Kidney (tissue), 14 donors: Measurements from ENCODE around the gene MCHR1. TPM values are rescaled to one million over a fixed set of nuclear protein-coding genes. Genes with fewer than 3 reads are reported as not detected.
A peak's percentile ranks its signal among the peaks of the same experiment; 100 is the strongest.

Source experiments
- DNase-seq, 5 donors: peaks; one replicate each; pipeline ENCODE4 v3.0.0-alpha.2; 2013 to 2020
- FAIRE-seq: peaks from 2 replicates; lab custom pipeline; 2012; peaks lifted over from hg19 to GRCh38; lab: Jason Lieb, UNC
- H3K27ac ChIP-seq, 2 donors: one replicate each; pipeline ENCODE4 v1.7.0; 2013; ENCODE audit warnings: low read depth in 2 of 2, low read length in 2 of 2, inconsistent platforms in 1 of 2
- H3K27me3 ChIP-seq: one replicate; pipeline ENCODE4 v1.7.1; 2013; ENCODE audit warnings: low read length, inconsistent platforms; ENCODE audit not compliant: control insufficient read depth, insufficient read depth
- H3K36me3 ChIP-seq, 3 donors: one replicate each; pipeline versions ENCODE4 v1.7.0 to v1.7.1; 2013; ENCODE audit warnings: low read length in 3 of 3, control low read depth in 1 of 3, inconsistent platforms in 1 of 3; ENCODE audit not compliant: insufficient read depth in 3 of 3, control insufficient read depth in 2 of 3
- H3K4me1 ChIP-seq, 3 donors: one replicate each; pipeline versions ENCODE4 v1.7.0 to v1.7.1; 2013; ENCODE audit warnings: low read length in 3 of 3, inconsistent platforms in 1 of 3, low read depth in 1 of 3; ENCODE audit not compliant: control insufficient read depth in 2 of 3, insufficient read depth in 2 of 3
- H3K4me3 ChIP-seq, 3 donors: one replicate each; pipeline versions ENCODE4 v1.7.0 to v1.8.1; 2013; ENCODE audit warnings: low read length in 3 of 3, control low read depth in 1 of 3, inconsistent platforms in 1 of 3
- H3K9ac ChIP-seq, 3 donors: one replicate each; pipeline versions ENCODE4 v1.7.0 to v1.7.1; 2013; ENCODE audit warnings: low read length in 3 of 3, control low read depth in 1 of 3, inconsistent platforms in 1 of 3
- H3K9me3 ChIP-seq, 3 donors: one replicate each; pipeline versions ENCODE4 v1.7.0 to v1.7.1; 2013; ENCODE audit warnings: low read length in 3 of 3, control low read depth in 1 of 3, inconsistent platforms in 1 of 3; ENCODE audit not compliant: control insufficient read depth in 2 of 3, insufficient read depth in 1 of 3
- CTCF ChIP-seq: IDR thresholded peaks from 3 replicates; pipeline ENCODE4 v1.5.1; 2012; ENCODE audit warnings: mild to moderate bottlenecking, moderate library complexity, borderline replicate concordance; ENCODE audit not compliant: insufficient read depth; ENCODE audit errors: extremely low read depth
- intact Hi-C: fragments of 100-400 bp; cut with DNase I; formaldehyde crosslinking; loops from one replicate; pipeline ENCODE4 v1.11.1; 2022
- polyA plus RNA-seq: library from polyadenylated mRNA; stranded (reverse); fragments of 350-450 nt; fragmentation: Illumina TruSeq; extraction: RNeasy Lipid Tissue Mini Kit (QIAGEN cat#74804); gene quantifications from one replicate; pipeline ENCODE4 v1.2.3, GENCODE V29; 2014; ENCODE audit warnings: low read depth, low replicate concordance; ENCODE audit not compliant: insufficient read depth
- total RNA-seq: library from RNA; stranded (reverse); fragmentation: NEBNext Ultra II Directional; extraction: Animal tissue kit (Norgen Biotek cat#: 25700); gene quantifications from one replicate; pipeline ENCODE4 v1.2.1, GENCODE V29; 2021
- donor health status: control.
- donor health status: control.
- donor health status: control.
- donor health status: control.
- donor health status: control.
- donor health status: DM: yes; HTN: yes; CAD: no.
- donor health status: Normal renal cell carcinoma (clear cell type).

The MCHR1 gene
- total and polyA plus RNA-seq, 2 donors from 2014 or later: not detected

GRCh38 chr22:40709752-40710413, 30.6 kb downstream of the MCHR1 start:
- Histone ChIP-seq H3K4me3 (no peak overlapping the region), H3K36me3 (no peaks in the 10 kb centered on the region), H3K9ac (no peak overlapping the region), H3K9me3 (no peaks in the 10 kb centered on the region), H3K27ac (no peak overlapping the region), H3K27me3 (no peaks in the 10 kb centered on the region), H3K4me1 (peaks cover 0 to 3% (median 2%) of the 10 kb centered on the region in 3 donors)
- intact Hi-C loops: no loop called here
- no peak for FAIRE-seq
- no peak for DNase-seq
- no peak for TF ChIP-seq CTCF

DNA sequence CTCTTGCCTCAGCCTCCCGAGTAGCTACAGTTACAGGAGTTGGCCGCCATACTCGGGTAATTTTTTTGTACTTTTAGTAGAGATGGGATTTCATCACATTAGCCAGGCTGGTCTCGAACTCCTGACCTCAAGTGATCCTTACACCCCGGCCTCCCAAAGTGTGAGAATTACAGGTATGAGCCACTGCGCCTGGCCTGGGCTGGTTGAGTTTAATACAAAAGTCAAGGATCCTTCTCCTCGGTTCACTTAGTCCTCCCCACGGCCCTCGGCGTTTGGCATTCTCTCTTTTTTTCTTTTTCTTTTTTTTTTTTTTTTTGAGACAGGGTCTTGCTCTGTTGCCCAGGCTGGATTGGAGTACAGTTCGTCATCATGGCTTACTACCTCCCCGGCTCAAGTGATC, 33.0 kb downstream of the MCHR1 start:
- no peak for TF ChIP-seq CTCF
- DNase-seq (no peak), FAIRE-seq (no peak)
- H3K27ac ChIP-seq: no peak overlapping the region
- H3K27me3 ChIP-seq: no peaks in the 10 kb centered on the region
- H3K4me3 ChIP-seq: no peak overlapping the region
- no peaks in the 10 kb centered on the region for H3K9me3 ChIP-seq
- no peaks in the 10 kb centered on the region for H3K36me3 ChIP-seq
- peaks cover 0 to 3% (median 2%) of the 10 kb centered on the region in 3 donors for H3K4me1 ChIP-seq
- intact Hi-C loops: no loop called here
- no peak overlapping the region for H3K9ac ChIP-seq

DNA sequence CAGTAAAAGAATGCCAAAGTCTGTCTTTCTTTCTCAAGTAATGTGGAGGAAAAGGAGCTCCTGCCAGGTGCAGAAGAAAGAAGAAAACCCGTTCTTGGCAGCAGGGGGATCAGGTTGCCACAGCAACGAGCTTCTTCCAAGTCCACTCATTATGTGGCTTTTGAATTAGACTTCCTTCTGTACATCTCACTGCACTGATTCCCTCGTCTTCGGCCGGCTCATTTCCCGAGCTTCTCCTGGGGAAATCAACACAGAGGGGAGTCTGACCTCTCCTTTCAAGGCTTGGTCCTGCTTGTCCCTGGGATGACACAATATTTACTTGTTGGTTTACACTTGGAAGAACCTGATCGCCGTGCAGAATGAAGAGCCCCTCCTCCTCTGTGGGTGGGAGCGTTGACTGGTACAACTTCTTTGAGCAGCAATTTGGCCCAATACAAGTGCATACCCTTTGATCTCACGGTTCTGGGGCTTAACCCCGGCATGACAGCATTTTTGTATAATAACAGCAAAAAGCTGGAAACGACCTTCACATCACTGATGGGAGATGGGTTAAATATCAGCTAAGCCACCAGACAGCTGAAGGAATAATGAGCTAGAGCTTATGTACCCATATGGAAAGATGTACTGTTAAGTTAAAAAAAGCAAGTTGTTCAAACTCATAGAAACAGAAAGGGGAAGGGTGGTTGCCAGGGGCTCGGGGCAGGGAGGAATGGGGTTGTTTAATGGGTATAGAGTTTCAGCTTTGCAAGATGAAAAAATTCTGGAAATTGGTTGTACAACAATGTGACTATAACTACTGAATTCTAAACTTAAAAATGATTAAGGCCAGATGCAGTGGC, 35.4 kb downstream of the MCHR1 start:
- no peak overlapping the region for H3K9ac ChIP-seq
- H3K4me1 ChIP-seq: peaks cover 0 to 3% (median 2%) of the 10 kb centered on the region in 3 donors
- H3K27ac ChIP-seq: no peak overlapping the region
- H3K27me3 ChIP-seq: no peaks in the 10 kb centered on the region
- no peaks in the 10 kb centered on the region for H3K9me3 ChIP-seq
- peak in 3 of 5 donors; percentile 71 to 84 (median 73) for DNase-seq
- H3K36me3 ChIP-seq: no peaks in the 10 kb centered on the region
- no peak for FAIRE-seq
- H3K4me3 ChIP-seq: no peak overlapping the region
- TF ChIP-seq CTCF: no peak
- intact Hi-C loops: no loop called here
